Mammary epithelial cell (primary cell): Measurements from ENCODE around the gene F8A3.

Experiments
- CTCF ChIP-seq, 2 donors: IDR thresholded peaks in 1 of 2; conservative IDR thresholded peaks in 1 of 2; 2 replicates each; pipeline ENCODE4 v1.5.1; 2011 to 2012; ENCODE audit warnings: inconsistent platforms in 2 of 2, low read length in 2 of 2, mild to moderate bottlenecking in 2 of 2, control low read depth in 1 of 2, low read depth in 1 of 2; ENCODE audit not compliant: insufficient read depth in 1 of 2; ENCODE audit errors: extremely low read depth in 1 of 2
- EZH2 ChIP-seq: IDR thresholded peaks from 2 replicates; pipeline ENCODE4 v1.6.1; 2012; ENCODE audit warnings: low read length, inconsistent platforms, borderline replicate concordance

DNA sequence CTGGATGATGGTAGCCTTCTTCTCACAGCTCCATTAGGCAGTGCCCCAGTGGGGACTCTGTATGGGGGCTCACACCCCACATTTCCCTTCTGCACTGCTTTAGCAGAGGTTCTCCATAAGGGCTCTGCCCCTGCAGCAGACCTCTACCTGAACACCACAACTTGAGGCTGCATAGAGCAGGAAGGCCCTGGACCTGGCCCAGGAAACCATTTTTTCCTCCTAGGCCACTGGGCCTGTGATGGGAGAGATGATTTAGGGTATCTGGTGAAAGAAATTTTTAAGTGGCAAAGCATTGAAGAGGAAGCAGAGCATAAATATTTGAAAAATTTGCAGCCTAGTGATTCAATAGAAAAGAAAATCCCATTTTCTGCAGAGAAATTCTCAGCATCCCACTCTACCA lies 17.3 kb downstream of the F8A3 start:
- TF ChIP-seq EZH2 (no peak), CTCF (conservative IDR thresholded peaks at IDR 0.05 in 1 of 2, IDR thresholded peaks at IDR 0.05 in 1 of 2; ENCODE audit: extremely low read depth in 1 of 2, insufficient read depth in 1 of 2, low read depth in 1 of 2, low read length in 2 of 2) (no peak)
